Prostate gland (tissue), 2 donors: ENCODE measurements around the gene RSRC2. TPM values are rescaled to one million over a fixed set of nuclear protein-coding genes. Genes with fewer than 3 reads are reported as not detected.
"Not testable (repeated sequence)": the region's sequence is repeated elsewhere in the genome, so short reads cannot be mapped to it uniquely, and the experiment has no call there.

Source experiments
- DNase-seq: peaks from one replicate; pipeline ENCODE4 v3.0.0-alpha.2; 2019; ENCODE audit warnings: low spot score
- H3K27ac ChIP-seq, 2 donors: fragments of 200-600 bp; sonication (generic); 2 replicates each; pipeline ENCODE4 v1.5.1; 2017 to 2019
- H3K27me3 ChIP-seq: fragments of 200-600 bp; sonication (generic); replicated peaks from 2 replicates; pipeline ENCODE4 v1.5.1; 2019; ENCODE audit not compliant: insufficient read depth
- H3K36me3 ChIP-seq, 2 donors: fragments of 200-600 bp; sonication (generic); 1 replicate in 1 of 2; 2 replicates in 1 of 2; pipeline versions ENCODE4 v1.5.1 to v1.8.1; 2017 to 2019
- H3K4me1 ChIP-seq: fragments of 200-600 bp; sonication (generic); replicated peaks from 2 replicates; pipeline ENCODE4 v1.5.1; 2019
- H3K4me3 ChIP-seq, 2 donors: fragments of 200-600 bp; sonication (generic); 2 replicates each; pipeline ENCODE4 v1.5.1; 2017 to 2019
- H3K9me3 ChIP-seq: fragments of 200-600 bp; sonication (generic); 2 replicates; pipeline ENCODE4 v1.5.1; 2017
- POLR2A ChIP-seq: fragments of 450-650 bp; IDR thresholded peaks from one replicate; pipeline ENCODE4 v1.6.1; 2016; ENCODE audit warnings: antibody characterized with exemption, mild to moderate bottlenecking
- POLR2AphosphoS5 ChIP-seq: sonication (generic); formaldehyde crosslinking; IDR thresholded peaks from one replicate; pipeline ENCODE4 v1.6.1; 2017; ENCODE audit warnings: antibody characterized with exemption
- WGBS: methylation state at CpG from one replicate; pipeline ENCODE4 v1.1.5; 2018; 5-methylcytosine and 5-hydroxymethylcytosine counted together
- intact Hi-C: fragments of 100-400 bp; cut with DNase I; formaldehyde crosslinking; loops from one replicate; pipeline ENCODE4 v1.14.2; 2022
- total RNA-seq, 2 donors: library from RNA; depleted of rRNA; stranded (reverse); fragments of >200 nt; gene quantifications; one replicate each; pipeline ENCODE4 v1.1.0, GENCODE V29; 2016
- TF ChIP-seq, protein P1 (sequence below), 4 experiments: fragments of 200-600 bp in 2 of 4; fragments of 450-650 bp in 2 of 4; sonication (generic) in 2 of 4; IDR thresholded peaks; 1 replicate in 3 of 4; 2 replicates in 1 of 4; pipeline ENCODE4 v1.5.1; 2016 to 2019; ENCODE audit warnings: antibody characterized with exemption in 4 of 4, mild to moderate bottlenecking in 2 of 4, moderate library complexity in 2 of 4

RSRC2 gene
- total RNA-seq, 2 donors from 2014 or later, result 53.0 to 61.9 TPM

DNA sequence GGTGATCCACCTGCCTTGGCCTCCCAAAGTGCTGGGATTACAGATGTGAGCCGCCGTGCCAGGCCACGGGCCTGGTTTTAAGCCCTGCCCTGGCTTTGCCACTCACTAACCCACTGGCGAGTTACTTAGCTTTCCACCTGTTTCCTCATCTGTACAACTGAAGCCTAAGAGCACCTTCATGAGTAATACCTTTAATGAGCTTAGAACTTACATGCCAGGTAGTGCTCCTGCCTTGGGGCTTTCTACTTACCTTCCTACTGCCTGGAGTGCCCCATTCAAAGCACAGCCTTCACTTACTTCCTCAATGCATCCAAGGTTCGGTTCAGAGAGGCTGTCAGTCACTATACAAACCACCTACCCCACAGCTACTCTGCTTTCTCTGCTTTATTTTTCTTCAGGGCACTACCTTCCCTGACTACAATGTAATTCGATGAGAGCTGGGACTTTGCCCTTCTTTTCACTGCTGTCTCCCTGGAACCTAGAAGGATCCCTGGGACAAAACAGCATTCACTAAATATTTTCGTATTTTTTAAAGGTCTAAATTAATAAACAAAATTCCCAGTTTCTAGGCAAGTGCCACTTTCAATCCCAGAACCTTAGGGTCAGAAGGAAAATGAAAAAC lies 39.8 kb downstream of the RSRC2 start:
- no peaks in the 10 kb centered on the region for H3K4me1 ChIP-seq
- H3K27me3 ChIP-seq, result no peaks in the 10 kb centered on the region
- intact Hi-C loops, result no loop called here
- peaks cover 0 to 10% of the 10 kb centered on the region in 2 donors for H3K36me3 ChIP-seq
- H3K27ac ChIP-seq, result no peak overlapping the region
- 94% methylated on average over 7 of the region's 7 CpGs for WGBS
- H3K4me3 ChIP-seq, result no peak overlapping the region
- no peak for TF ChIP-seq POLR2A
- no peak for TF ChIP-seq POLR2AphosphoS5
- TF ChIP-seq, protein P1, sequence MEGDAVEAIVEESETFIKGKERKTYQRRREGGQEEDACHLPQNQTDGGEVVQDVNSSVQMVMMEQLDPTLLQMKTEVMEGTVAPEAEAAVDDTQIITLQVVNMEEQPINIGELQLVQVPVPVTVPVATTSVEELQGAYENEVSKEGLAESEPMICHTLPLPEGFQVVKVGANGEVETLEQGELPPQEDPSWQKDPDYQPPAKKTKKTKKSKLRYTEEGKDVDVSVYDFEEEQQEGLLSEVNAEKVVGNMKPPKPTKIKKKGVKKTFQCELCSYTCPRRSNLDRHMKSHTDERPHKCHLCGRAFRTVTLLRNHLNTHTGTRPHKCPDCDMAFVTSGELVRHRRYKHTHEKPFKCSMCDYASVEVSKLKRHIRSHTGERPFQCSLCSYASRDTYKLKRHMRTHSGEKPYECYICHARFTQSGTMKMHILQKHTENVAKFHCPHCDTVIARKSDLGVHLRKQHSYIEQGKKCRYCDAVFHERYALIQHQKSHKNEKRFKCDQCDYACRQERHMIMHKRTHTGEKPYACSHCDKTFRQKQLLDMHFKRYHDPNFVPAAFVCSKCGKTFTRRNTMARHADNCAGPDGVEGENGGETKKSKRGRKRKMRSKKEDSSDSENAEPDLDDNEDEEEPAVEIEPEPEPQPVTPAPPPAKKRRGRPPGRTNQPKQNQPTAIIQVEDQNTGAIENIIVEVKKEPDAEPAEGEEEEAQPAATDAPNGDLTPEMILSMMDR (IDR thresholded peaks at IDR 0.05), result no peak
- DNase-seq, result no peak
- H3K9me3 ChIP-seq, result no peaks in the 10 kb centered on the region

DNA sequence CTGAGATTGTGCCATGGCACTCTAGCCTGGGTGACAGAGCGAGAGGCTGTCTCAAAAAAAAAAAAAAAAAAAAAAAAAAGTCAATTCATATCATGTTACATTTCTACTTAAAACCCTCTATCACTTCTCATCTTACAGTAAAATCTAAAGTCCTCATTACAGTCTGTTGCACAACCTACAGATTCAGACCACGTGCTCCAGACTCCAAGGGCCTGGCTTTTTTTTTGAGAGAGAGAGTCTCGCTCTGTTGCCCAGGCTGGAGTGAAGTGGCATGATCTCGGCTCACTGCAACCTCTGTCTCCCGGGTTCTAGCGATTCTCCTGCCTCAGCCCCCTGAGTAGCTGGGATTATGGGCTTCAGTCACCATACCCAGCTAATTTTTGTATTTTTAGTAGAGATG lies 40.4 kb downstream of the RSRC2 start:
- intact Hi-C loops, H3K4me3 ChIP-seq, H3K4me1 ChIP-seq, DNase-seq, H3K27ac ChIP-seq, H3K9me3 ChIP-seq, H3K36me3 ChIP-seq, H3K27me3 ChIP-seq: not testable (repeated sequence)
- 94% methylated on average over 6 of the region's 6 CpGs for WGBS

DNA sequence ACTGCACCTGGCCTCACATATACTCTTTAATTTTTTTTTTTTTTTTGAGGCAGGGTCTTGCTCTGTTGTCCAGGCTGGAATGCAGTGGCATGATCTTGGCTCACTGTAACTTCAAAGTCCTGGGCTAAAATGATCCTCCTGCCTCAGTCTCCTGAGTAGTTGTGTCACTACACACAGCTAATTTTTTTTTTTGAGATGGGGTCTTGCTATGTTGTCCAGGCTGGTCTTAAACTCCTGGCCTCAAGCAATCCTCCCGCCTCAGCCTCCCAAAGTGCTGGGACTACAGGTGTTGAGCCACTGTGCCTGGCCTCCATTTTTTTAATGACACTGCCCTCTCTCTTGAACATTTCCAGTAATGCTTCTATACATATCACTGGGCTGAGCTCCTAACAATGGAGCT lies 42.4 kb downstream of the RSRC2 start:
- H3K9me3 ChIP-seq, H3K27ac ChIP-seq, H3K4me3 ChIP-seq, DNase-seq, intact Hi-C loops, H3K36me3 ChIP-seq, H3K27me3 ChIP-seq, H3K4me1 ChIP-seq: not testable (repeated sequence)
- 88% methylated on average over 1 of the region's 1 CpG for WGBS

DNA sequence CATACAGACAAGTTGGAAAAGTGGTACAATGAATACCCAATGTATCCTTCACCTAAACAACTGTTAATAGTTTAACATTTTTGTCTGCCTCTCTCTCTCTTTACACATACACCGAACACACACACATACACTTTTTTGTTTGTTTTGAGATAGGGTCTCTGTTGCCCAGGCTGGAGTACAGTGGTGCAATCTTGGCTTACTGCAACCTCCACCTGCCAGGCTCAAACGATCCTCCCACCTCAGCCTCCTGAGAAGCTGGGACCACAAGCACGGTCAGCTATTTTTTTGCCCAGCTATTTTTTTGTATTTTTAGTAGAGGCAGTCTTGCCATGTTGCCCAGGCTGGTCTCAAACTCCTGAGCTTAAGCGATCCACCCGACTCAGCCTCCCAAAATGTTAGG lies 42.8 kb downstream of the RSRC2 start:
- DNase-seq, result no peak
- Histone ChIP-seq H3K27me3 (no peaks in the 10 kb centered on the region), H3K27ac (no peak overlapping the region), H3K4me1 (no peaks in the 10 kb centered on the region), H3K36me3 (peaks cover 0 to 4% of the 10 kb centered on the region in 2 donors), H3K4me3 (no peak overlapping the region), H3K9me3 (no peaks in the 10 kb centered on the region)
- intact Hi-C loops, result no loop called here
- TF ChIP-seq, protein P1 (IDR thresholded peaks at IDR 0.05), result no peak
- 89% methylated on average over 5 of the region's 5 CpGs for WGBS

DNA sequence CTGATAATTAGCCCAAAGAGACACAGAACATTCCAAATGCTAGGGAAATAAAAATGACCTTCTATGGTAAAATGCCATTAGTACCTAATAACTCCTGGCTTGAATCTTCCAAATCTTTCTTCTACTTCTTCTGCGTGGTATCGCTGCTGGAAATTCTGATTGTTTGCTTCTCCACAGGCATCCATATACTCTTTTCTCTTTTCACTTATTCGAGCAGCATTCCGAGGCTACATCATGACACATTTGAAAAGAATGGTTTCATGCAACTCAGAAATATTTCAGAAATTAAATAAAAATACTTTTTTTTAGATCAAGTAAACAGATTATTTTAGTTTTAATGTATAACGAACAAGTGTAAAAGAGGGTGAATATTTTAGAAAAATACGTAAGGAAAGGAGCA lies 44.9 kb downstream of the RSRC2 start:
- H3K9me3 ChIP-seq, result no peaks in the 10 kb centered on the region
- no peak for DNase-seq
- no peak overlapping the region for H3K4me3 ChIP-seq
- H3K27me3 ChIP-seq, result no peaks in the 10 kb centered on the region
- WGBS, result 93% methylated on average over 6 of the region's 6 CpGs
- peaks cover 0 to 2% of the 10 kb centered on the region in 2 donors for H3K36me3 ChIP-seq
- H3K27ac ChIP-seq, result no peak overlapping the region
- TF ChIP-seq, protein P1 (IDR thresholded peaks at IDR 0.05), result no peak
- no peak for TF ChIP-seq POLR2A
- no peak for TF ChIP-seq POLR2AphosphoS5
- intact Hi-C loops, result no loop called here
- no peaks in the 10 kb centered on the region for H3K4me1 ChIP-seq

DNA sequence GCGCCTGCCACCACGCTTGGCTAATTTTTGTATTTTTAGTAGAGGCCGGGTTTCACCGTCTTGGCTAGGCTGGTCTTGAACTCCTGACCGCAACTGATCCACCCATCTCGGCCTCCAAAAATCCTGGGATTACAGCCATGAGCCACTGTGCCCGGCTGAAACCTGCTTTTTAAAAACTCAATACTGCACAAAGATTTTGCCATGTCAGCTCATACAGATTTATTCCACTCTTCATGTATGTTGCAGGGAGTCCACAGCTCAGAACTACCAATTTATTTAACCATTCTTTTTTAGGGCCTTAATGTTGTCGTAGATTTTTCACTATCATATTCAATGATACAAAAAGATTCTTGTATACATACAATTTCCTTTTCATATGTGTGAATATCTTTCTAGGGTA lies 46.0 kb downstream of the RSRC2 start:
- H3K9me3 ChIP-seq, result no peaks in the 10 kb centered on the region
- no peak overlapping the region for H3K27ac ChIP-seq
- no peaks in the 10 kb centered on the region for H3K4me1 ChIP-seq
- WGBS, result 97% methylated on average over 8 of the region's 8 CpGs
- H3K36me3 ChIP-seq, result peaks cover 0 to 2% of the 10 kb centered on the region in 2 donors
- DNase-seq, result no peak
- H3K4me3 ChIP-seq, result no peak overlapping the region
- intact Hi-C loops, result no loop called here
- TF ChIP-seq POLR2A, result no peak
- TF ChIP-seq, protein P1 (IDR thresholded peaks at IDR 0.05), result no peak
- no peak for TF ChIP-seq POLR2AphosphoS5
- no peaks in the 10 kb centered on the region for H3K27me3 ChIP-seq
